Retinal pigment epithelial cell (primary cell): Measurements from ENCODE around the gene GPAT3.
"Not testable (repeated sequence)": the region's sequence is repeated elsewhere in the genome, so short reads cannot be mapped to it uniquely, and the experiment has no call there.

ENCODE experiments used
- DNase-seq: peaks from one replicate; pipeline ENCODE4 v3.0.0-alpha.2; 2010; ENCODE audit warnings: low read depth
- H3K4me3 ChIP-seq: 2 replicates; pipeline ENCODE4 v1.5.1; 2011; ENCODE audit warnings: mild to moderate bottlenecking, low read length, control low read depth, moderate library complexity
- CTCF ChIP-seq: conservative IDR thresholded peaks from 2 replicates; pipeline ENCODE4 v1.5.1; 2011; ENCODE audit warnings: low read depth, low read length, control low read depth, inconsistent platforms

Gene GPAT3

GRCh38 chr4:83563998-83564397 is 28.1 kb downstream of the GPAT3 start:
- no peak for DNase-seq
- H3K4me3 ChIP-seq, result no peak overlapping the region
- TF ChIP-seq CTCF, result no peak

DNA sequence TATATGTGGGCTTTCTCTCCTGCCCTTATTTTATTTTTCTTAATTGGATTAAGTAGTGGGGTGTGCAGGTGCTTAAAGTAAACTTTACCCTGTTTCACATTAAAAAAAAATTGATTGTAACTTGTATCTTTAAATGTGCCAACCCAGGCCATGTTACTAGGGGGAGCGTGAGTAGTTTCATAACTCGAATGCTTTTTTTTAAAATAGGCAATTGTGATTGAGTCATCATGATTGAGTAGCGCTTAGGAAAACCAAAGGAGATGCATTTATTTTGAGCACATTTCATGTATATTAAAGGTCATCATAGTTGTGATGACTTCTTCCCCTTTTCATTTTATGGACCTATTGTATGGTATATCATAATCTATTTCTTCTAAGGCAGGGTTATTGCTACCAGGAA is 32.2 kb downstream of the GPAT3 start:
- no peak overlapping the region for H3K4me3 ChIP-seq
- TF ChIP-seq CTCF, result no peak
- DNase-seq, result no peak

DNA sequence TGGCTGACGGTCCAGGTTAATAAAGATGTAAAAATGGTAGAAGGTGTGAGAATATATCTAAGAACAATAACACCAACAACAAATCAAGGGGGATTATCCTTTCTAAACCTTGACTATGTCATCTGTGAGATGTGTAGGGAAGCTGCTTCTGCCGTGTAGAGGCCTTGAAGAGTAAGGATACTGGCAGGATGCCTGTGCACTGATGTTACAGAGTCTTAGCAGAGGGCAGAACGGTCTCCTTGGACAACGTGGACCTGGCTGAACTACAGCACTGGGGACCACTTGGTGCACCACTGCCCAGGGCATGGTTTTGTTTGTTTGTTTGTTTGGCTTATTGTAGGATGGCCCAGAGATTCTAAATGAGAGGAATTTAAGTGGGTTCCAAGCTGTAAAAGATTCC is 33.5 kb downstream of the GPAT3 start:
- H3K4me3 ChIP-seq, result no peak overlapping the region
- DNase-seq, result no peak
- no peak for TF ChIP-seq CTCF

DNA sequence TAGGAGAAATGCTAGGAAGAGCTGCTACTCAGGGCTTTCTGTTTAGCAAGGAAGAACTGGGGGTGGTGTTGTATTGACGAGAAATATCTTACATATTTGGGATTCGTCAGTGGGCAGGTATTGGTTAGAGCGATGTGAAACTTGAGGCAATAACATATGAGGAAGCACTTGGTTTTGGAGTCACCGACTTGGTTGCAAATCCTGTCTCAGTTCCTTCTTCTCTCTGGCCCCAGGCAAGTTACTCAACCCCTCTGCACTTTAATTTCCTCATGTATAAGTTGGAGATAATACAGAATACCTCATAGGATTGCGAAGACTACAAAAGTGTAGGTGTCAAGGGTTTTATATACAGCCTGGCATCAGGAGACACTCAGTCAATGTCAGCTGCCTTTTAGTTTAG is 34.1 kb downstream of the GPAT3 start:
- no peak for DNase-seq
- no peak overlapping the region for H3K4me3 ChIP-seq
- TF ChIP-seq CTCF, result no peak

DNA sequence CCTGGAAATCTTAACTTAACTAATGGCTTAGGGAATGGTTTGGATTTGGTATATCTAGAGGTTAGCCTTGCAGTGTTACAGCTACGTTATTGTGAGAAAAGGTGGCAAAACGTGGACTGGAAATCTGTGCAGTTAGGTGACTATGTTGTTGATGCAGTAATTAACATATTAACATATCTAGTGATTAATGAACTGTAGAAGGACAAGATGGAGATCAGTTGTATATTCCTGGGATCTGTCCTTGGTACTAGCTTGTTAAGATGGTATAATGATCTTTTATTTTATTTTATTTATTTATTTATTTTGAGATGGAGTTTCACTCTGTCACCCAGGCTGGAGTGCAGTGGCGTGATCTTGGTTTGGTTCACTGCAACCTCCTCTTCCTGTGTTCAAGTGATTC is 36.9 kb downstream of the GPAT3 start:
- DNase-seq, result no peak
- TF ChIP-seq CTCF, result no peak
- no peak overlapping the region for H3K4me3 ChIP-seq

DNA sequence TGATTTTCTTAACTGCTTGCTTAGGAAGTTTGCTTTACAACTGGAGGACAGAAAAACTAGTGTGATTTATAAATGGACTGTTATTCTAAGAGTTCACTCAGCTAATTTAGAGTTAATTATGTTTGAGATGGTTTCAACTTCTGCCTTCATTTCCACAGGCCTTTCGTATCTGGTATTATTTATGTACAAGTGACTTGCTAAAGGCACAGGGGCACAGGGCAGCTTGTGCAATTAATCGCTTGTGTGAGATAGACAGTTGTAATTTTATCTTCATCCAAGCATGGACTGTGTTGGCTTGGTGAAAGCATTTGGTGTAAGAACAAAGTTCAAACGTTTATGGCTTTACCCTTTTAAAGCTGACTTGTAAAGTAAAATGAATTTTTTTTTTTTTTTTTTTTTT is 38.3 kb downstream of the GPAT3 start:
- DNase-seq, result no peak
- no peak overlapping the region for H3K4me3 ChIP-seq
- TF ChIP-seq CTCF, result no peak

GRCh38 chr4:83576237-83576636 is 40.3 kb downstream of the GPAT3 start:
- not testable (repeated sequence) for H3K4me3 ChIP-seq, DNase-seq
